ENCODE results near the gene LRP1B.

DNA sequence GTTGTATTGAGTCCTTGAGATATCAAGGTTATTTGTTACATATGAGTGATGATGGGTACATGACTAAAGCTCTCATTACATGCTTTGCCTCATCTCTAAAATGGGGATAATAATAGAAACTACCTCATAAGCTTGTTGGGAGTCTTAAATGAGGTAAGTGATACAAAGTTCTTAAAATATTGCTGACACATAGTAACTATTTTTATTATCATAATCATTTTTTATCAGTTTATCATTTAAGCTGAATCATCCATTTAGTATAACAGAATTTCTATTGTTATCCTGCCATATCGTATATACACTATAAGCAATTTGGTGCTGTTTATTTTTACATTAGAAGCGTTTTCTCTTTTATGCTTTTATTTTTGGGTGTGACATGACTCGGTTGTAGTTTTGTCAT, 871.1 kb downstream of the LRP1B start:
- TF ChIP-seq, protein P1, sequence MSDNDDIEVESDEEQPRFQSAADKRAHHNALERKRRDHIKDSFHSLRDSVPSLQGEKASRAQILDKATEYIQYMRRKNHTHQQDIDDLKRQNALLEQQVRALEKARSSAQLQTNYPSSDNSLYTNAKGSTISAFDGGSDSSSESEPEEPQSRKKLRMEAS (IDR thresholded peaks at IDR 0.05), result no peak
- no peak for TF ChIP-seq CREB1 (IDR thresholded peaks at IDR 0.05; ENCODE audit: low read depth)
- no peak for TF ChIP-seq FOXM1 (IDR thresholded peaks at IDR 0.05; ENCODE audit: borderline replicate concordance, low read depth)

Data from Ishikawa (cell line).